Stimulated activated naive CD8-positive, alpha-beta T cell treated with anti-CD3 and anti-CD28 coated beads, Interleukin-15, amount 100 ng/mL, for 72 hours (primary cell): ENCODE data around the gene PASK.

ENCODE experiments used
- ATAC-seq: fragments of 150-1000 bp; cut with Tn5 transposase; 2 replicates; pipeline ENCODE4 v1.10.0; 2021; ENCODE audit warnings: mild to moderate bottlenecking, moderate library complexity
- DNase-seq, 2 donors: peaks; one replicate each; pipeline ENCODE4 v3.0.0; 2021 to 2022
- H3K27ac Mint-ChIP-seq, 2 donors: one replicate each; pipeline ENCODE4 v1.8.0; 2022; ENCODE audit warnings: mild to moderate bottlenecking in 2 of 2, mixed read lengths in 2 of 2, moderate library complexity in 2 of 2
- H3K27me3 Mint-ChIP-seq: one replicate; pipeline ENCODE4 v1.8.0; 2022; ENCODE audit warnings: mixed read lengths
- H3K4me1 Mint-ChIP-seq: one replicate; pipeline ENCODE4 v1.8.0; 2022; ENCODE audit warnings: mild to moderate bottlenecking, mixed read lengths
- H3K4me3 Mint-ChIP-seq, 2 donors: one replicate each; pipeline ENCODE4 v1.8.0; 2022; ENCODE audit warnings: mild to moderate bottlenecking in 2 of 2, mixed read lengths in 2 of 2, moderate library complexity in 1 of 2
- H3K9me3 Mint-ChIP-seq, 2 donors: one replicate each; pipeline ENCODE4 v1.8.0; 2022; ENCODE audit warnings: mixed read lengths in 2 of 2

PASK gene

DNA sequence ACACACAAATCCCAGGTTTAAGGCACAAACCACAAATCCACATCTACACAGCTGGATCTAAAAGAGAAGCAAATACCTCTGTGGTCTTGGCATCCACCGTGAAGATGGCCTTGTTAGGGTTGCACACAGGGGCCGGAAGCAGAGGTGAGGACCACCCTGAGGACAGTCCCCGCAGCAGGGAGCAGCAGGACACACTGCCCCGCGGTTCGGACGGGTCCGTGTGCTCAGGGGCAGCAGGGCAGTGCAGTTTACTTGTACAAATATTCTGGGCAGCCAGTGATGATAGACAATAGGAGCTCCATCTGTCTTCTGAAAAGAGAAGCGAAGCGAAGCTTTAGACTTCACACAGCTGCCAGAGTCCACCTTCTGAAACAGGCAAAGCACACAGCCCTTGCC is 8.8 kb downstream of the PASK start:
- Mint-ChIP-seq H3K4me3 (no peak overlapping the region), H3K4me1 (no peaks in the 10 kb centered on the region), H3K9me3 (no peaks in the 10 kb centered on the region), H3K27ac (peak overlapping the region in 1 of 2 donors; percentile 81), H3K27me3 (no peaks in the 10 kb centered on the region)
- DNase-seq (no peak), ATAC-seq (no peak)

DNA sequence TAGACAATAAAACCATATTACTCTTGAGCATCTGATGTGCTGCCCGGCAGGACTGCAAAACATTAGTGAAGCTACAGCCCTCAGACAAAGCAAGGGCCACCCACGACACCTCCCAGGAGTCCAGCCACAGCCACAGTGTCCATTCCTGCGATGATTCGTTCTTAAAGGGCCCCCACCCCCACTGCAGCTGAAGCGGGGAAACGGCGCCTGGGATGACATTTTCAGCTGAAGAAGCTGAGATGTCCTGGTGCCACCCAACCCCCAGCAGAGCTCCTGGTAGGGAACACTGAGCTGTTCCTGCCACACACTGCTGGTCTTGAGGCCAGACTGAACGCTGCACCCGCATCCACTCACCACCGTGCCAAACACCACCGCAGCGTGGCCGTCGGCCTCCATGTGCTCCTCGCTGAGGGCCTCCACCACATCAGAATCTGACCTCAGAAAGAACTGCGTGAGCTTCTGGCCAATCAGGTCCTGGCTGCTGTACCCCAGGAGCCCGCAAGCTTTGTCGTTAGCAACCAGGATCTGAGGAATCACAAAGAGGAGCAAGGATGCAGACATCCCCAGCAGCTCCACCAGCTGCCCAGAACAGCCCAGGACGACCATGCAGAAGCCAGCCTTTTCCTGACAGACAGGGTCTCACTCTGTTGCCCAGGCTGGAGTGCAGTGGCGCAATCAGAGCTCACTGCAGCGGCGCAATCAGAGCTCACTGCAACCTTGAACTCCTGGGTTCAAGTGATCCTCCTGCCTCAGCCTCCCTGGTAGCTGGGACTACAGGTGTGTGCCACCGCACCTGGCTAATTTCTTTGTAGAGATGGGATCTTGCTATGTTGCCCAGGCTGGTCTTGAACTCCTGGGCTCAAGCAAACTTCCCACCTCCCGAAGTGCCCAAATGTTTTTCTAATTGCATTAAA is 9.5 kb downstream of the PASK start:
- H3K27ac Mint-ChIP-seq, result peak overlapping the region in 1 of 2 donors; percentile 81

GRCh38 chr2:241138471-241138870 is 10.8 kb downstream of the PASK start:
- Mint-ChIP-seq H3K27me3 (no peaks in the 10 kb centered on the region), H3K4me1 (no peaks in the 10 kb centered on the region), H3K9me3 (no peaks in the 10 kb centered on the region), H3K27ac (no peak overlapping the region), H3K4me3 (no peak overlapping the region)
- no peak for ATAC-seq
- DNase-seq, result no peak

More for the DNA sequence above, 9.5 kb downstream of the PASK start:
- H3K27me3 Mint-ChIP-seq, result no peaks in the 10 kb centered on the region
- DNase-seq (no peak), ATAC-seq (no peak)
- H3K9me3 Mint-ChIP-seq, result no peaks in the 10 kb centered on the region
- no peaks in the 10 kb centered on the region for H3K4me1 Mint-ChIP-seq
- no peak overlapping the region for H3K4me3 Mint-ChIP-seq

- Mint-ChIP-seq H3K4me3 (no peak overlapping the region), H3K4me1 (peaks cover 5% of the 10 kb centered on the region), H3K9me3 (no peaks in the 10 kb centered on the region), H3K27ac (peak overlapping the region in 1 of 2 donors; percentile 36), H3K27me3 (no peaks in the 10 kb centered on the region)
- ATAC-seq, result peak; percentile 26
- DNase-seq, result no peak
Observed at GRCh38 chr2:241137276-241138190, 11.7 kb downstream of the PASK start.

GRCh38 chr2:241136661-241137260 is 12.5 kb downstream of the PASK start:
- peaks cover 5% of the 10 kb centered on the region for H3K4me1 Mint-ChIP-seq
- H3K27me3 Mint-ChIP-seq, result no peaks in the 10 kb centered on the region
- no peak for DNase-seq
- H3K27ac Mint-ChIP-seq, result no peak overlapping the region
- no peak overlapping the region for H3K4me3 Mint-ChIP-seq
- peak; percentile 18 for ATAC-seq
- no peaks in the 10 kb centered on the region for H3K9me3 Mint-ChIP-seq

DNA sequence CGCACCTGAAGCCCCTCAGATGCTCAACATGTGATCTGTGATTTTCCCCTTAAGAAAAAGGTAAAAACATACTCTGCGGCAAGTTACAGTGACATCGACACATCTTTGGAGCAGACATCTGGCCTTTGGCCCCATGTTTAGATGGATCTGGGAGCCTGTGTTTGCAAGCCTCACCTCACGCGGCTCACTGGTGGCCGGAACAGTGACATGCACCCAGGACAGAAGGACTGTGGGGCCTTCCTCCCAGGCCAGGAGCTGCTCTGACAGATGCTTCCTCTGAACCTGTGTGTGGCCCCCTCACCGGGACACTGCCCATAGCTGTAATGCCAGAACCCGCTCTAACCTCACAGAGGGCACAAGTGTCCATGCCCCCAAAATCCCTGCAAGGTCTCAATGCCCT is 13.1 kb downstream of the PASK start:
- Mint-ChIP-seq H3K9me3 (no peaks in the 10 kb centered on the region), H3K4me3 (no peak overlapping the region), H3K27ac (no peak overlapping the region), H3K4me1 (peaks cover 5% of the 10 kb centered on the region), H3K27me3 (no peaks in the 10 kb centered on the region)
- DNase-seq (no peak), ATAC-seq (no peak)

- Mint-ChIP-seq H3K4me3 (no peak overlapping the region), H3K27ac (no peak overlapping the region), H3K27me3 (no peaks in the 10 kb centered on the region), H3K4me1 (peaks cover 5% of the 10 kb centered on the region), H3K9me3 (no peaks in the 10 kb centered on the region)
- DNase-seq (no peak), ATAC-seq (no peak)
Observed at GRCh38 chr2:241135737-241136136, 13.5 kb downstream of the PASK start.

DNA sequence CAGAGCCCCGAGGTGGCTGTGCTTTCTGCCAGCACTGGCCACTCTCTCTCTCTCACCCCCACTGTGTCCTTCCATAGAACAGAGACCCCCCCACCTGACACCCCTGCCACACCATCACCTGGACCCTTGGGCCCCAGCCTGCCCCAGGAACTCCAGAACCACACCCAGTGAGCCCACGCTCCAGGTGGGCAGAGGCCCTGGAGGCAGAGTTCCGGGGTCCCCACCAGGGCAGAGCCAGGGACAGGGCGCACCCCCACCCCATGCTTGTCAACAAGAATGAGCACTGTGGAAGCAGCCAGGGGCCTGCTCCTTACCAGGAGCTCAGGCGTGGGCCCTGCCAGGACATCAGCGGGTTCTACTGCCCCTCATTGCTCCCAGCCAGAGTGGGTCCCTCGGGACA is 14.6 kb downstream of the PASK start:
- no peak for DNase-seq
- H3K27ac Mint-ChIP-seq, result peak overlapping the region in 1 of 2 donors; percentile 6
- peaks cover 8% of the 10 kb centered on the region for H3K4me1 Mint-ChIP-seq
- no peak overlapping the region for H3K4me3 Mint-ChIP-seq
- no peaks in the 10 kb centered on the region for H3K27me3 Mint-ChIP-seq
- peak; percentile 28 for ATAC-seq
- H3K9me3 Mint-ChIP-seq, result no peaks in the 10 kb centered on the region

DNA sequence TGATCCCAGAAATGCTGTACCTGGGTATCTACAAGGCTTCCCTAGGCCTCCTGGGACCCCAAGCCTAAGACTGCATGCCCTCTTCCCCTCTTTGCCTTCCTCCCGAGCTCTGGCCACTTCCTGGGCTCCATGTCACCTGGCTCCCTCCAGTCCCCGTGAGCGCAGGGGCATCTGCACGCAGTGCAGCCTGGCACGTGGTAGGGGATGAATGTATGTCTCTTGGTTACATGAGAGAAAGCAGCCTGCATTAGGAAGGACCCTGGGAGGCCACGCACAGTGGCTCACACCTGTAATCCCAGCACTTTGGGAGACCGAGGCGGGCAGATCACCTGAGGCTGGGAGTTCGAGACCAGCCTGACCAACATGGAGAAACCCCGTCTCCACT is 15.8 kb downstream of the PASK start:
- DNase-seq (no peak), ATAC-seq (no peak)
- no peaks in the 10 kb centered on the region for H3K27me3 Mint-ChIP-seq
- H3K27ac Mint-ChIP-seq, result peak overlapping the region in 1 of 2 donors; percentile 19
- H3K4me3 Mint-ChIP-seq, result no peak overlapping the region
- H3K4me1 Mint-ChIP-seq, result peaks cover 21% of the 10 kb centered on the region
- no peaks in the 10 kb centered on the region for H3K9me3 Mint-ChIP-seq

DNA sequence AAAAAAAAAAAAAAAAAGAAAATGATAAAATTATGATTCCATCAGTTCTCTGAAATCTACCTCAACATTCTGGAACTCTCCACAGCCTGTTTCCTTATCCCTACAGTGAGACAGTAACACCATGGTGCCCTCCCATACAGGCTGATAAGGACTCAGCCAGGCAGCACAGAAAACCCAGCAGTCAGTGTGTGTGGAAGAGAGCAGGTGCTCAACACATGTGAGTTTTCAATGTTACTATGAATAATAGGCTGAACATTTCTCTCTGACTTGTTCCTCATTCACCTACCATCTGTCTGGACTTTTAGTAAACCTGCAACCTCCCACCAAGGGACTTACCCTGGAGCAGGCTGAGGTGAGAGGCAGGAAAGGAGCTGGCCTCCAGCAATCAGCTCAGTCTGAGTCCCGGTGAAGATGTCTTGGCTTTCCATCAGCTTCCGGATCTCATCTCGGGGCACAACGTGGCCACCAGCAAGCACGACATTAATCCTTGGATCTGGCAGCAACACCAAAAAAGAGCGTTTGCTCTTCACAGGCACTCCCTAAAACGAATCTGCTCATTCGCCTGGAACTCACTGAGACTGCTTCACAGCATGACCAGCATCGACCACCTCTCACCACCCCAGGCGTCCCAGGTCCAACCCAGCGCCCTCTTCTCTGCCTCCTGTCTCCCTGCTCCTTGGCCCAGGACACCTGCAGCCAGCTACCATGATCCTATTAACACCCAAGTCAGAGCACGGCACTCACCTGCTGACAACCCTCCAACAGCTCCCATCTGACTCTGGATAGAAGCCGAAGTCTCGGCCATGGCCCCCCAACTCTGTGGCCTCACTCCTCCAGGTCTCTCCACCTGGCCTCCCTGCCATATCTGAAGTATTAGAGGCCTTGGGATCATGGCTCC is 16.5 kb downstream of the PASK start:
- H3K27ac Mint-ChIP-seq, result no peak overlapping the region
- H3K27me3 Mint-ChIP-seq, result no peaks in the 10 kb centered on the region
- no peak for ATAC-seq
- DNase-seq, result no peak
- peaks cover 28% of the 10 kb centered on the region for H3K4me1 Mint-ChIP-seq
- no peak overlapping the region for H3K4me3 Mint-ChIP-seq
- H3K9me3 Mint-ChIP-seq, result no peaks in the 10 kb centered on the region

DNA sequence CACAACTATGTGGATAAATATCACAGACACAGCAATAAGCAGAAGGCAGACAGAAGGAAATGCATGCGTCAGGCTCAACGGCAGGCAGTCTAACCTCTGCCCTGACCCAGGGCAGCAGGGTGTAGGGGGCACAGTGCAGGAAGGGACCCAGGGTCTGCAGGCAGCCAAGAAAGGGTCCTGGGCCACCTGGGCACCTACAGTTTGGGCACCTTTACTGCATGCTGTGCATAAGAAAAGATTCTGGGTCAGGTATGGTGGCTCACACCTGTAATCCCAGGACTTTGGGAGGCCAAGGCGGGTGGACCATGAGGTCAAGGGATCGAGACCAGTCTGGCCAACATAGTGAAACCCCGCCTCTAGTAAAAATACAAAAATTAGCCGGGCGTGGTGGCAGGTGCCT is 17.7 kb downstream of the PASK start:
- DNase-seq, result no peak
- ATAC-seq, result no peak
- Mint-ChIP-seq H3K9me3 (no peaks in the 10 kb centered on the region), H3K4me1 (peaks cover 40% of the 10 kb centered on the region), H3K27me3 (no peaks in the 10 kb centered on the region), H3K4me3 (no peak overlapping the region), H3K27ac (no peak overlapping the region)

DNA sequence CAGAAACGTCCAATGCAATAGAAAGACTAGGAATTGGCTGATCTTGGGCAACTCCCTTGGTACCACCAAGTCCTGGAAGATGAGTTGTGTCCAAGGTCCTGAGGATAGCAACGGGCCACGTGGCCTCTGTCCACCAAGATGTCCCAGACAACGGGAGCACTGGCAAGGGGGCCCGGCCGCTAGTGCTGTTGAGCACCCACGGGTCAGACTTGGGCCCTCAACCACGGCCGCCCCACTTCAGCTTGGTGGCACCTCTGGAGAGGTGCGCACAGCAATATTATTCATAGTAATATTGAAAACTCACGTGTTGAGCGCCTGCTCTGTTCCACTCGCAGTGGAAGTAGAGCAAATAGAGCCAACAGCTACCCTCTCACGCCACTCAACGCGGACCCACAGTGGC is 19.0 kb downstream of the PASK start:
- H3K4me1 Mint-ChIP-seq, result peaks cover 52% of the 10 kb centered on the region
- ATAC-seq (no peak), DNase-seq (no peak)
- H3K9me3 Mint-ChIP-seq, result no peaks in the 10 kb centered on the region
- peak overlapping the region in 1 of 2 donors; percentile 50 for H3K27ac Mint-ChIP-seq
- H3K4me3 Mint-ChIP-seq, result no peak overlapping the region
- no peaks in the 10 kb centered on the region for H3K27me3 Mint-ChIP-seq

DNA sequence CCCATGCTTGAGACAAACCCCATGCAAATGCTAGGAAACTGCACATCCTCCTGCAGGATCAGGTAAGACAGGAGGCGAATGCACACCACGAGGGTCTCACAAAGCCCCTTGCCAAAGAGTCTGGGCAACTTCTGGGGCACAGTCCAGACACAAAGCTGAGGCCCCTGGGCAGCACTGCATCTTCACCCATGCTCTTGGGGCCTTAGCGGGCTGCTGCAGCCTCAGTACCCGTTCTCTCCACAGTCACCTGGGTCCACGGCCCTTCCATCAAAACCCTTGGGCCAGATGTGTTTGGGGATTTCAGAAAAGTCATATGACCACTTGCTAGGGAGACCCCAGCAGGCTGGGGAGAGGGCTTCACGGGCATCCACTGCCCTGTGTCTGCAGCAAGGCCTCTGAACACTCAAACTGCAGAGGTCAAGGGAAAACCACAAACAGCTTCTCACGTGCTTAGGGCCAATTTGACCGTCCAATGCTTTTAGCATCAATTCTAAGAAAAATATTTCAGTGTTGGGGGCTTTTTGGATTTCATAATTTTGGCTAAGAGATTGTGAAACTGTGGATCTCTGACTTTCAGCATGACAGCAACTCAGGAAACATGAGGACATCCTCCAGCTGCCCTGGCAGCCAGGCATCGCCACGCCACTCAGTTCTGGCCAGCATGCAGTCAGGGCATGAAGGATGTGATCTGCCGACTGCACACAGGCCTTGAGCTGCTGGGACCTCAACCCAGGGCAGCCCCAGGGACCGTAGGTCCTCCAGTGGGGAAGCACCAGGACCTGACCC is 20.0 kb downstream of the PASK start:
- peak overlapping the region; percentile 8 to 28 for H3K4me3 Mint-ChIP-seq
- H3K4me1 Mint-ChIP-seq, result peaks cover 54% of the 10 kb centered on the region
- H3K27me3 Mint-ChIP-seq, result no peaks in the 10 kb centered on the region
- no peaks in the 10 kb centered on the region for H3K9me3 Mint-ChIP-seq
- DNase-seq (no peak), ATAC-seq (no peak)
- H3K27ac Mint-ChIP-seq, result peak overlapping the region; percentile 82 to 91

- DNase-seq, result no peak
- no peak for ATAC-seq
- Mint-ChIP-seq H3K4me1 (peaks cover 59% of the 10 kb centered on the region), H3K4me3 (peak overlapping the region; percentile 78 to 85), H3K27me3 (no peaks in the 10 kb centered on the region), H3K27ac (peak overlapping the region; percentile 100), H3K9me3 (no peaks in the 10 kb centered on the region)
Observed at GRCh38 chr2:241128266-241128665, 21.0 kb downstream of the PASK start.
